Tibial artery (tissue), 4 donors: ENCODE measurements around the gene KLK4.

Experiments
- DNase-seq, 2 donors: peaks; one replicate each; pipeline ENCODE4 v3.0.0-alpha.2; 2019
- H3K27ac ChIP-seq, 2 donors: fragments of 200-600 bp; sonication (generic) in 1 of 2; 1 replicate in 1 of 2; 2 replicates in 1 of 2; pipeline ENCODE4 v1.5.1; 2018 to 2019; ENCODE audit warnings: mild to moderate bottlenecking in 1 of 2
- H3K27me3 ChIP-seq, 2 donors: fragments of 200-600 bp; sonication (generic) in 1 of 2; one replicate each; pipeline versions ENCODE4 v1.5.1 to v1.6.0; 2016 to 2019
- H3K36me3 ChIP-seq, 3 donors: fragments of 200-600 bp; sonication (generic) in 2 of 3; one replicate each; pipeline ENCODE4 v1.5.1; 2016 to 2019; ENCODE audit warnings: mild to moderate bottlenecking in 2 of 3
- H3K4me1 ChIP-seq, 4 donors: fragments of 200-600 bp; sonication (generic) in 2 of 4; 1 replicate in 3 of 4; 2 replicates in 1 of 4; pipeline ENCODE4 v1.5.1; 2016 to 2019
- H3K4me3 ChIP-seq, 2 donors: fragments of 200-600 bp; sonication (generic) in 1 of 2; 1 replicate in 1 of 2; 2 replicates in 1 of 2; pipeline ENCODE4 v1.5.1; 2018 to 2019; ENCODE audit warnings: mild to moderate bottlenecking in 2 of 2
- H3K9me3 ChIP-seq, 3 donors: fragments of 200-600 bp; sonication (generic) in 1 of 3; one replicate each; pipeline ENCODE4 v1.5.1; 2016 to 2019
- intact Hi-C: fragments of 100-400 bp; cut with DNase I; formaldehyde crosslinking; loops from one replicate; pipeline ENCODE4 v1.15.0; 2023; ENCODE audit warnings: low total_unique reads
- TF ChIP-seq, protein P1 (sequence below), 2 experiments: fragments of 200-600 bp in 1 of 2; fragments of 450-650 bp in 1 of 2; IDR thresholded peaks; one replicate each; pipeline ENCODE4 v1.5.1; 2017 to 2019; ENCODE audit warnings: antibody characterized with exemption in 2 of 2, mild to moderate bottlenecking in 1 of 2, moderate library complexity in 1 of 2

Gene KLK4

DNA sequence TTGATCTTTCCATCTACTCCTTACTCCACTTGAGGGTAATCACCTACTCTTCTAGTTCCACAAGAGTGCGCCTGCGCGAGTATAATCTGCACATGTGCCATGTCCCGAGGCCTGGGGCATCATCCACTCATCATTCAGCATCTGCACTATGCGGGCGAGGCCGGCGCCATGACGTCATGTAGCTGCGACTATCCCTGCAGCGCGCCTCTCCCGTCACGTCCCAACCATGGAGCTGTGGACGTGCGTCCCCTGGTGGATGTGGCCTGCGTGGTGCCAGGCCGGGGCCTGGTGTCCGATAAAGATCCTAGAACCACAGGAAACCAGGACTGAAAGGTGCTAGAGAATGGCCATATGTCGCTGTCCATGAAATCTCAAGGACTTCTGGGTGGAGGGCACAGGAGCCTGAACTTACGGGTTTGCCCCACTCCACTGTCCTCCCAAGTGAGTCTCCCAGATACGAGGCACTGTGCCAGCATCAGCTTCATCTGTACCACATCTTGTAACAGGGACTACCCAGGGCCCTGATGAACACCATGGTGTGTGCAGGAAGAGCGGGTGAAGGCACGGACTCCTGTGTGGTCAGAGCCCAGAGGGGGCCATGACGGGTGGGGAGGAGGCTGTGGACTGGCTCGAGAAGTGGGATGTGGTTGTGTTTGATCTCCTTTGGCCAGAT is 40.6 kb downstream of the KLK4 start:
- intact Hi-C loops, result no loop called here
- TF ChIP-seq, protein P1, sequence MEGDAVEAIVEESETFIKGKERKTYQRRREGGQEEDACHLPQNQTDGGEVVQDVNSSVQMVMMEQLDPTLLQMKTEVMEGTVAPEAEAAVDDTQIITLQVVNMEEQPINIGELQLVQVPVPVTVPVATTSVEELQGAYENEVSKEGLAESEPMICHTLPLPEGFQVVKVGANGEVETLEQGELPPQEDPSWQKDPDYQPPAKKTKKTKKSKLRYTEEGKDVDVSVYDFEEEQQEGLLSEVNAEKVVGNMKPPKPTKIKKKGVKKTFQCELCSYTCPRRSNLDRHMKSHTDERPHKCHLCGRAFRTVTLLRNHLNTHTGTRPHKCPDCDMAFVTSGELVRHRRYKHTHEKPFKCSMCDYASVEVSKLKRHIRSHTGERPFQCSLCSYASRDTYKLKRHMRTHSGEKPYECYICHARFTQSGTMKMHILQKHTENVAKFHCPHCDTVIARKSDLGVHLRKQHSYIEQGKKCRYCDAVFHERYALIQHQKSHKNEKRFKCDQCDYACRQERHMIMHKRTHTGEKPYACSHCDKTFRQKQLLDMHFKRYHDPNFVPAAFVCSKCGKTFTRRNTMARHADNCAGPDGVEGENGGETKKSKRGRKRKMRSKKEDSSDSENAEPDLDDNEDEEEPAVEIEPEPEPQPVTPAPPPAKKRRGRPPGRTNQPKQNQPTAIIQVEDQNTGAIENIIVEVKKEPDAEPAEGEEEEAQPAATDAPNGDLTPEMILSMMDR (IDR thresholded peaks at IDR 0.05), result no peak
- Histone ChIP-seq H3K27me3 (peaks cover 0 to 40% of the 10 kb centered on the region in 2 donors), H3K4me1 (no peaks in the 10 kb centered on the region), H3K36me3 (no peaks in the 10 kb centered on the region), H3K9me3 (no peaks in the 10 kb centered on the region), H3K27ac (no peak overlapping the region), H3K4me3 (no peak overlapping the region)
- DNase-seq, result no peak

- no peak for DNase-seq
- intact Hi-C loops, result no loop called here
These were observed 41.7 kb downstream of the KLK4 start for GRCh38 chr19:50869479-50869878.

DNA sequence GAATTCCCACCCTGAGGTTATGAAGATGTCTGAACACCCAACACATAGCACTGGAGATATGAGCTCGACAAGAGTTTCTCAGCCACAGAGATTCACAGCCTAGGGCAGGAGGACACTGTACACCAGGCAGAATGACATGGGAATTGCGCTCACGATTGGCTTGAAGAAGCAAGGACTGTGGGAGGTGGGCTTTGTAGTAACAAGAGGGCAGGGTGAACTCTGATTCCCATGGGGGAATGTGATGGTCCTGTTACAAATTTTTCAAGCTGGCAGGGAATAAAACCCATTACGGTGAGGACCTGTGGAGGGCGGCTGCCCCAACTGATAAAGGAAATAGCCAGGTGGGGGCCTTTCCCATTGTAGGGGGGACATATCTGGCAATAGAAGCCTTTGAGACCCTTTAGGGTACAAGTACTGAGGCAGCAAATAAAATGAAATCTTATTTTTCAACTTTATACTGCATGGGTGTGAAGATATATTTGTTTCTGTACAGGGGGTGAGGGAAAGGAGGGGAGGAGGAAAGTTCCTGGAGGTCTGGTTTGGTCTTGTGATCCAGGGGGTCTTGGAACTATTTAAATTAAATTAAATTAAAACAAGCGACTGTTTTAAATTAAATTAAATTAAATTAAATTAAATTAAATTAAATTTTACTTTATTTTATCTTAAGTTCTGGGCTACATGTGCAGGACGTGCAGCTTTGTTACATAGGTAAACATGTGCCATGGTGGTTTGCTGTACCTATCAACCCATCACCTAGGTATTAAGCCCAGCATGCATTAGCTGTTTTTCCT is 49.5 kb downstream of the KLK4 start:
- Histone ChIP-seq H3K4me1 (no peaks in the 10 kb centered on the region), H3K36me3 (no peaks in the 10 kb centered on the region), H3K4me3 (no peak overlapping the region), H3K27me3 (peaks cover 0 to 31% of the 10 kb centered on the region in 2 donors), H3K9me3 (no peaks in the 10 kb centered on the region), H3K27ac (no peak overlapping the region)
- TF ChIP-seq, protein P1 (IDR thresholded peaks at IDR 0.05), result no peak
- no peak for DNase-seq
- intact Hi-C loops, result no loop called here

More at GRCh38 chr19:50869479-50869878, 41.7 kb downstream of the KLK4 start:
- Histone ChIP-seq H3K9me3 (no peaks in the 10 kb centered on the region), H3K4me1 (no peaks in the 10 kb centered on the region), H3K27me3 (peaks cover 0 to 31% of the 10 kb centered on the region in 2 donors), H3K27ac (no peak overlapping the region), H3K4me3 (no peak overlapping the region), H3K36me3 (no peaks in the 10 kb centered on the region)
- TF ChIP-seq, protein P1 (IDR thresholded peaks at IDR 0.05), result no peak

DNA sequence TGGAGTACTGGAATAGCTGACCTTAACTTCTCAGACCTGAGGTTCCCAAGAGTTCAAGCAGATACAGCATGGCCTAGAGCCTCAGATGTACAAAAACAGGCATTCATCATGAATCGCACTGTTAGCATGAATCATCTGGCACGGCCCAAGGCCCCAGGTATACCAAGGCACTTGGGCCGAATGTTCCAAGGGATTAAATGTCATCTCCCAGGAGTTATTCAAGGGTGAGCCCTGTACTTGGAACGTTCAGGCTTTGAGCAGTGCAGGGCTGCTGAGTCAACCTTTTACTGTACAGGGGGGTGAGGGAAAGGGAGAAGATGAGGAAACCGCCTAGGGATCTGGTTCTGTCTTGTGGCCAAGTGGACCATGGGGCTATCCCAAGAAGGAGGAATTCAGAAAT is 50.2 kb downstream of the KLK4 start:
- DNase-seq, result no peak
- Histone ChIP-seq H3K27ac (no peak overlapping the region), H3K4me1 (no peaks in the 10 kb centered on the region), H3K9me3 (no peaks in the 10 kb centered on the region), H3K27me3 (peaks cover 0 to 29% of the 10 kb centered on the region in 2 donors), H3K36me3 (no peaks in the 10 kb centered on the region), H3K4me3 (no peak overlapping the region)
- intact Hi-C loops, result no loop called here
- TF ChIP-seq, protein P1 (IDR thresholded peaks at IDR 0.05), result no peak

DNA sequence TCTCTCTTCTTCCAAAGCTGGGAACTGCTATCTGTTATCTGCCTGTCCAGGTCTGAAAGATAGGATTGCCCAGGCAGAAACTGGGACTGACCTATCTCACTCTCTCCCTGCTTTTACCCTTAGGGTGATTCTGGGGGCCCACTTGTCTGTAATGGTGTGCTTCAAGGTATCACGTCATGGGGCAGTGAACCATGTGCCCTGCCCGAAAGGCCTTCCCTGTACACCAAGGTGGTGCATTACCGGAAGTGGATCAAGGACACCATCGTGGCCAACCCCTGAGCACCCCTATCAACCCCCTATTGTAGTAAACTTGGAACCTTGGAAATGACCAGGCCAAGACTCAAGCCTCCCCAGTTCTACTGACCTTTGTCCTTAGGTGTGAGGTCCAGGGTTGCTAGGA is 51.3 kb downstream of the KLK4 start:
- intact Hi-C loops, result no loop called here
- no peak overlapping the region for H3K4me3 ChIP-seq
- no peaks in the 10 kb centered on the region for H3K4me1 ChIP-seq
- H3K27me3 ChIP-seq, result peaks cover 0 to 29% of the 10 kb centered on the region in 2 donors
- H3K36me3 ChIP-seq, result no peaks in the 10 kb centered on the region
- no peak overlapping the region for H3K27ac ChIP-seq
- no peak for DNase-seq
- no peaks in the 10 kb centered on the region for H3K9me3 ChIP-seq
- TF ChIP-seq, protein P1 (IDR thresholded peaks at IDR 0.05), result no peak
